T follicular helper cell (primary cell): ENCODE results near the gene LSM3.

ENCODE experiments used
- DNase-seq: peaks from one replicate; pipeline ENCODE4 v3.0.0-alpha.2; 2020; ENCODE audit warnings: low read depth

The LSM3 gene

GRCh38 chr3:14143271-14144225, 35.1 kb upstream of the LSM3 start:
- no peak for DNase-seq

GRCh38 chr3:14144423-14145075, 34.1 kb upstream of the LSM3 start:
- peak; percentile 72 for DNase-seq

- DNase-seq = no peak
These were observed 33.4 kb upstream of the LSM3 start for GRCh38 chr3:14145236-14145635.

- no peak for DNase-seq
These were observed 32.8 kb upstream of the LSM3 start for GRCh38 chr3:14145670-14146380.

- DNase-seq = no peak
These were observed 32.1 kb upstream of the LSM3 start for GRCh38 chr3:14146381-14147065.

GRCh38 chr3:14147066-14147435, 31.6 kb upstream of the LSM3 start:
- no peak for DNase-seq

GRCh38 chr3:14147617-14148016, 31.0 kb upstream of the LSM3 start:
- no peak for DNase-seq

- DNase-seq = no peak
These were observed 30.3 kb upstream of the LSM3 start for GRCh38 chr3:14148041-14148985.

- no peak for DNase-seq
These were observed 28.5 kb upstream of the LSM3 start for GRCh38 chr3:14150078-14150477.

- no peak for DNase-seq
These were observed 28.0 kb upstream of the LSM3 start for GRCh38 chr3:14150491-14151230.

- no peak for DNase-seq
These were observed 27.0 kb upstream of the LSM3 start for GRCh38 chr3:14151471-14152083.

GRCh38 chr3:14152233-14152962, 26.2 kb upstream of the LSM3 start:
- no peak for DNase-seq

- DNase-seq = no peak
These were observed 25.7 kb upstream of the LSM3 start for GRCh38 chr3:14152963-14153355.

- DNase-seq = no peak
These were observed 25.0 kb upstream of the LSM3 start for GRCh38 chr3:14153663-14154062.

GRCh38 chr3:14154276-14154675, 24.3 kb upstream of the LSM3 start:
- DNase-seq = no peak

GRCh38 chr3:14154895-14155440, 23.6 kb upstream of the LSM3 start:
- DNase-seq = no peak

- no peak for DNase-seq
These were observed 22.4 kb upstream of the LSM3 start for GRCh38 chr3:14156201-14156600.

- DNase-seq = no peak
These were observed 21.6 kb upstream of the LSM3 start for GRCh38 chr3:14156843-14157561.
